K562 (cell line): Measurements from ENCODE around the gene GPATCH4. TPM values are rescaled to one million over a fixed set of nuclear protein-coding genes. Genes with fewer than 3 reads are reported as not detected.

Experiments used
- ELF4 ChIP-seq: fragments of 450-650 bp; formaldehyde crosslinking; IDR thresholded peaks from 2 replicates; pipeline ENCODE4 v1.4.0; 2022; ENCODE audit warnings: missing genetic modification characterization
- NCOA6 ChIP-seq: fragments of 450-650 bp; IDR thresholded peaks from 2 replicates; pipeline ENCODE4 v1.6.1; 2017; ENCODE audit warnings: mild to moderate bottlenecking
- RHOXF2B ChIP-seq: fragments of 250-450 bp; sonication (Bioruptor Pico); conservative IDR thresholded peaks from 2 replicates; pipeline ENCODE4 v1.5.1; 2021
- TSC22D4 ChIP-seq: fragments of 450-650 bp; IDR thresholded peaks from 2 replicates; pipeline ENCODE4 v1.6.1; 2016; ENCODE audit warnings: missing genetic modification characterization, missing biosample characterization, control low read depth
- ZBTB12 ChIP-seq: fragments of 250-450 bp; sonication (Bioruptor Pico); IDR thresholded peaks from 2 replicates; pipeline ENCODE4 v1.4.0; 2020
- ZNF740 ChIP-seq, 3 experiments: fragments of 200-800 bp in 1 of 3; sonication (Bioruptor generic) in 1 of 3; sonication (generic) in 1 of 3; formaldehyde crosslinking in 1 of 3; IDR thresholded peaks; 2 replicates each; pipeline versions ENCODE4 v1.6.1 to v1.8.0; 2016 to 2022; ENCODE audit warnings: mild to moderate bottlenecking in 2 of 3, missing compliant biosample characterization in 2 of 3, missing genetic modification characterization in 2 of 3, missing genetic modification reagents in 1 of 3
- ZNF780A ChIP-seq: fragments of 250-450 bp; sonication (Bioruptor Pico); IDR thresholded peaks from 2 replicates; pipeline ENCODE4 v1.5.0; 2021; ENCODE audit warnings: mild to moderate bottlenecking
- ZSCAN29 ChIP-seq: fragments of 450-650 bp; IDR thresholded peaks from 2 replicates; pipeline ENCODE4 v1.6.1; 2017
- ZZZ3 ChIP-seq: fragments of 450-650 bp; IDR thresholded peaks from 2 replicates; pipeline ENCODE4 v1.6.1; 2016; ENCODE audit warnings: antibody characterized with exemption, mild to moderate bottlenecking, moderate library complexity
- polyA plus RNA-seq, 8 experiments: library from polyadenylated mRNA; depleted of rRNA in 4 of 8; stranded (reverse) in 5 of 8; unstranded in 3 of 8; fragments of >200 nt; fragmentation: Nextera tagmentation in 2 of 8; fragmentation: Illumina TruSeq in 1 of 8; extraction: Ambion mirVana in 2 of 8; extraction: Trizol in 1 of 8; gene quantifications; 2 replicates each; pipeline versions ENCODE4 v1.2.1 to v1.2.3, GENCODE V29; 2011 to 2014; ENCODE audit warnings: inconsistent platforms in 1 of 8, missing spikeins in 1 of 8
- total RNA-seq, 7 experiments: library from RNA; depleted of rRNA in 6 of 7; stranded (reverse); fragments of >200 nt in 6 of 7; fragmentation: Illumina TruSeq in 2 of 7; extraction: Trizol in 2 of 7; gene quantifications; 2 replicates each; pipeline versions ENCODE4 v1.2.1 to v1.2.3, GENCODE V29; 2011 to 2021; ENCODE audit warnings: low replicate concordance in 1 of 7
- TF ChIP-seq, protein P1 (sequence below): fragments of 450-650 bp; IDR thresholded peaks from one replicate; pipeline ENCODE4 v1.6.1; 2018; ENCODE audit warnings: mild to moderate bottlenecking, moderate library complexity; ENCODE audit not compliant: partially characterized antibody
- TF ChIP-seq, protein P2 (sequence below): fragments of 250-450 bp; sonication (Bioruptor Pico); IDR thresholded peaks from 2 replicates; pipeline ENCODE4 v1.5.0; 2020; ENCODE audit warnings: mild to moderate bottlenecking, borderline replicate concordance
- TF ChIP-seq, protein P3 (sequence below), 2 experiments: fragments of 450-650 bp; IDR thresholded peaks; 2 replicates each; pipeline ENCODE4 v1.6.1; 2016; ENCODE audit warnings: mild to moderate bottlenecking in 2 of 2, borderline replicate concordance in 1 of 2, low read depth in 1 of 2, moderate library complexity in 1 of 2

Gene GPATCH4
- total and polyA plus RNA-seq, 9 of the 15 experiments (the other 6 are each of a cell fraction or from before 2014, with no cell fraction given), result 43.7 to 105 (median 76.5) TPM

- TF ChIP-seq, protein P1, sequence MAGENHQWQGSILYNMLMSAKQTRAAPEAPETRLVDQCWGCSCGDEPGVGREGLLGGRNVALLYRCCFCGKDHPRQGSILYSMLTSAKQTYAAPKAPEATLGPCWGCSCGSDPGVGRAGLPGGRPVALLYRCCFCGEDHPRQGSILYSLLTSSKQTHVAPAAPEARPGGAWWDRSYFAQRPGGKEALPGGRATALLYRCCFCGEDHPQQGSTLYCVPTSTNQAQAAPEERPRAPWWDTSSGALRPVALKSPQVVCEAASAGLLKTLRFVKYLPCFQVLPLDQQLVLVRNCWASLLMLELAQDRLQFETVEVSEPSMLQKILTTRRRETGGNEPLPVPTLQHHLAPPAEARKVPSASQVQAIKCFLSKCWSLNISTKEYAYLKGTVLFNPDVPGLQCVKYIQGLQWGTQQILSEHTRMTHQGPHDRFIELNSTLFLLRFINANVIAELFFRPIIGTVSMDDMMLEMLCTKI, result no peak
- TF ChIP-seq ZNF780A, result no peak
- TF ChIP-seq ELF4, result 0 out of 2 replicates have a peak, but pooled peaks have one; percentile 25
- TF ChIP-seq ZZZ3, result no peak
- TF ChIP-seq ZSCAN29, result no peak
- TF ChIP-seq ZBTB12 (CRISPR knock-in tag), result no peak
- TF ChIP-seq ZNF740 (CRISPR knock-in tag; IDR thresholded peaks at IDR 0.05), result no peak
- no peak for TF ChIP-seq ZNF740 (tag; IDR thresholded peaks at IDR 0.05)
- no peak; the same call in 1 of the 2 replicates for TF ChIP-seq NCOA6
- TF ChIP-seq TSC22D4 (tag), result no peak
- no peak for TF ChIP-seq RHOXF2B
- TF ChIP-seq, protein P2, sequence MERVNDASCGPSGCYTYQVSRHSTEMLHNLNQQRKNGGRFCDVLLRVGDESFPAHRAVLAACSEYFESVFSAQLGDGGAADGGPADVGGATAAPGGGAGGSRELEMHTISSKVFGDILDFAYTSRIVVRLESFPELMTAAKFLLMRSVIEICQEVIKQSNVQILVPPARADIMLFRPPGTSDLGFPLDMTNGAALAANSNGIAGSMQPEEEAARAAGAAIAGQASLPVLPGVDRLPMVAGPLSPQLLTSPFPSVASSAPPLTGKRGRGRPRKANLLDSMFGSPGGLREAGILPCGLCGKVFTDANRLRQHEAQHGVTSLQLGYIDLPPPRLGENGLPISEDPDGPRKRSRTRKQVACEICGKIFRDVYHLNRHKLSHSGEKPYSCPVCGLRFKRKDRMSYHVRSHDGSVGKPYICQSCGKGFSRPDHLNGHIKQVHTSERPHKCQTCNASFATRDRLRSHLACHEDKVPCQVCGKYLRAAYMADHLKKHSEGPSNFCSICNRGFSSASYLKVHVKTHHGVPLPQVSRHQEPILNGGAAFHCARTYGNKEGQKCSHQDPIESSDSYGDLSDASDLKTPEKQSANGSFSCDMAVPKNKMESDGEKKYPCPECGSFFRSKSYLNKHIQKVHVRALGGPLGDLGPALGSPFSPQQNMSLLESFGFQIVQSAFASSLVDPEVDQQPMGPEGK, result no peak
- TF ChIP-seq, protein P3, sequence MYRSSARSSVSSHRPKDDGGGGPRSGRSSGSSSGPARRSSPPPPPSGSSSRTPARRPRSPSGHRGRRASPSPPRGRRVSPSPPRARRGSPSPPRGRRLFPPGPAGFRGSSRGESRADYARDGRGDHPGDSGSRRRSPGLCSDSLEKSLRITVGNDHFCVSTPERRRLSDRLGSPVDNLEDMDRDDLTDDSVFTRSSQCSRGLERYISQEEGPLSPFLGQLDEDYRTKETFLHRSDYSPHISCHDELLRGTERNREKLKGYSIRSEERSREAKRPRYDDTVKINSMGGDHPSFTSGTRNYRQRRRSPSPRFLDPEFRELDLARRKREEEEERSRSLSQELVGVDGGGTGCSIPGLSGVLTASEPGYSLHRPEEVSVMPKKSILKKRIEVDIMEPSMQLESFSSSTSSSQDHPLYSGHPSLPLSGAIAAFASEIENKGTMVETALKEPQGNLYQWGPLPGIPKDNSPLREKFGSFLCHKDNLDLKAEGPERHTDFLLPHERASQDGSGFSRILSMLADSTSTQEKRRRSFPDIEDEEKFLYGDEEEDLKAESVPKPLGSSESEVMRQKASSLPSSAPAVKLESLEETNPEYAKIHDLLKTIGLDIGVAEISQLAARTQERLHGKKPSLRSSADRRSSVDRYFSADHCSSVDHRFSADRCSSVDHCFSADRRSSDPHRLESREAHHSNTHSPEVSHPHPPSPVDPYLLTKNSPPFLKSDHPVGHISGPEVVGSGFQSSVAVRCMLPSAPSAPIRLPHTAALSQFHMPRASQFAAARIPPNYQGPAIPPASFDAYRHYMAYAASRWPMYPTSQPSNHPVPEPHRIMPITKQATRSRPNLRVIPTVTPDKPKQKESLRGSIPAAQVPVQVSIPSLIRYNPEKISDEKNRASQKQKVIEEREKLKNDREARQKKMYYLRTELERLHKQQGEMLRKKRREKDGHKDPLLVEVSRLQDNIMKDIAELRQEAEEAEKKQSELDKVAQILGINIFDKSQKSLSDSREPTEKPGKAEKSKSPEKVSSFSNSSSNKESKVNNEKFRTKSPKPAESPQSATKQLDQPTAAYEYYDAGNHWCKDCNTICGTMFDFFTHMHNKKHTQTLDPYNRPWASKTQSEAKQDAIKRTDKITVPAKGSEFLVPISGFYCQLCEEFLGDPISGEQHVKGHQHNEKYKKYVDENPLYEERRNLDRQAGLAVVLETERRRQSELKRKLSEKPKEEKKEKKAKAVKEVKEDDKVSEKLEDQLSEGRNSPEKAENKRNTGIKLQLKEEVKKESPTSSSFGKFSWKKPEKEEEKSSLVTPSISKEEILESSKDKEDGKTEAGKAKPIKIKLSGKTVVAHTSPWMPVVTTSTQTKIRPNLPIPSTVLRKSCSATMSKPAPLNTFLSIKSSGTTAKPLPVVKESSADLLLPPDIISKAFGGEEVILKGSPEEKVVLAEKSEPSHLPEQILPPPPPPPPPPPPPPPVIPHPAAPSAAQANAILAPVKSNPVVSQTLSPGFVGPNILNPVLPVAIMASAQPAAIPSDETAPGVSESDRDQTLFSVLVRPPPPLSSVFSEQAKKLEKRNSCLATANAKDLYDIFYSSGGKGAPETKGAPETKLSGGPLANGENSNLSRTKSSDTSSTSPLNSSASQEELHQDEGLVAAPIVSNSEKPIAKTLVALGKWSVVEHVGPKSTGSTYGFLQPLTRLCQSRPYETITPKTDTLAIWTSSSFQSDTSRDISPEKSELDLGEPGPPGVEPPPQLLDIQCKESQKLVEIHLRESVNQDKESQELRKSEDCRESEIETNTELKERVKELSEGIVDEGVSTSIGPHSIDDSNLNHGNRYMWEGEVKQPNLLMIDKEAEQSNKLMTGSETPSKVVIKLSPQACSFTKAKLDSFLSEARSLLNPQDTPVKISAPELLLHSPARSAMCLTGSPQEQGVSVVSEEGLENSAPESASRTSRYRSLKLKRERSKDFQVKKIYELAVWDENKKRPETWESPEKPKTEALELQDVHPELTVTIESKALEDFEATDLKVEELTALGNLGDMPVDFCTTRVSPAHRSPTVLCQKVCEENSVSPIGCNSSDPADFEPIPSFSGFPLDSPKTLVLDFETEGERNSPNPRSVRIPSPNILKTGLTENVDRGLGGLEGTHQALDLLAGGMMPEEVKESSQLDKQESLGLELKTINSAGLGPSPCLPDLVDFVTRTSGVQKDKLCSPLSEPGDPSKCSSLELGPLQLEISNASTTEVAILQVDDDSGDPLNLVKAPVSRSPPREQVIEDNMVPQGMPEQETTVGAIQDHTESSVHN (IDR thresholded peaks at IDR 0.05; ENCODE audit: borderline replicate concordance in 1 of 2, low read depth in 1 of 2), result no peak
These were observed 15.2 kb upstream of the GPATCH4 start (continued) for GRCh38 chr1:156616463-156616862.
